Fibroblast of skin of left biceps (primary cell): ENCODE results near the gene NUDT21.
"Not testable (repeated sequence)": the region's sequence is repeated elsewhere in the genome, so short reads cannot be mapped to it uniquely, and the experiment has no call there.

Source experiments
- DNase-seq, 2 experiments: peaks; one replicate each; pipeline ENCODE4 v3.0.0-alpha.2; 2013; ENCODE audit warnings: low read depth in 2 of 2

NUDT21 gene

DNA sequence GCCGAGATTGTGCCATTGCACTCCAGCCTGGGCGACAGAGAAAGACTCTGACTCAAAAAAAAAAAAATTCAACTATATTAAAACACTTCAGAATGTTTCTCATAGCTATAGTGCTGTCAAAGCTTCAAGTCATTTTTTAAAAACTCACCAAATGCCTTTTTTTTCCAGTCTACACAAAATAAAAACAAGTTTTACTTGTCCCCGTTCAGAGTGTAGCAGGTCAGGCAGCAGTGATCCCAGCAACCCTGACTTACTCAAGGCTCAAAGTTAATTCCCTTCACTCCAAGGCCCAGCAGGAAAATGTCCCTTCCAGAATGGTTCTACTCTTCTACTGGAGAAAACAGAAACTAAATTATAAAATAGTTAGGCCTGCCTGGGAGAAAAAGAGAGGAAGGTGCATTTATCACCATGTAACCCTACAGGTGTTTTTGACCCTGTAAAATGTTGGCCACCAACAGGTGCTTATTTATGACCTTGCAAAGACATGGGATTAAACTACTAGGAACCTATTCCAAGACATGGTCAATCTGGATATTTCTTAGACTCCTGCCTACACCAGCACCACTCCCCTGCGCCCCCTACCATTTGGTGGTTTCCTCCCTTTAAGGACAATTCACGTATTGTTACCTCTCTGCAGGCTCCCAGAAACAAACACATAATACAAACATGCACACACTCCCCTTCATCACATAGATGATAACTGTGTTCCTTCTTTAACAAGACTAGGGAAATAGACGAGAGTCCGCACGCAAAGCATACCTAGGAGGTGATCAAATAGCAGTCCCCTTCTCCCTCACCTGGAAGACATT is 31.2 kb downstream of the NUDT21 start:
- no peak for DNase-seq

DNA sequence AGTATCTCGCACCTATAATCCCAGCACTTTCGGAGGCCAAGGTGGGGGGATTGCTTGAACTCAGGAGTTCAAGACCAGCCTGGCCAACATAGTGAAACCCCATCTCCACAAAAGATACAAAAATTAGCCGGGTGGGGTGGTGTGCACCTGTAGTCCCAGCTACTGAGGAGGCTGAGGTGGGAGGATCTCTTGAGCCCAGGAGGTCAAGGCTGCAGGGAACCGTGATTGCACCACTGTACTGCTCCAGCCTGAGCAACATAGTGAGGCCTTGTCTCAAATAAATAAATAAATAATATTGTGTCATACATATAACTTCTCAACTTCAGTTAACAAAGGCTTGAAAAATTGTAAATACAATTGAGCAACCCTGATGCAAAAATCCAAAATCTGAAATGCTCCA is 34.0 kb downstream of the NUDT21 start:
- no peak for DNase-seq

DNA sequence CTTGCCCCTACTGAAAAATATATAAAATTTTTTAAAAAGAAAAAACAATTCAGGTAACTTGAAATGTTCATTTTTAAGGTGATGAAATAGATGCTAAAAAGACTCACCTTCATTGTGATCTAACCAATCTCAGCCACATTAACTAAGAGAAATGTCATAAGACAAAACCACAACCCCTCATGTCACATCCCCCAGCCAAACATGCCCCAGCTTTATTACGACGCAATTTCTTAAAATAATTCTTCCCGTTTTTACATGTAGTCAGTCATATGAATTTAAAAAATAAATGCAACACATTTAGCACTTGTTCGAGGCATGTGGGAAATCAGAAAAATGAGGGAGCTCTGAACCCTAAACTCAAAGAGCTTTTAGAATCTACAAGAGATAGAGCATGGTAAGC is 35.3 kb downstream of the NUDT21 start:
- DNase-seq: no peak

DNA sequence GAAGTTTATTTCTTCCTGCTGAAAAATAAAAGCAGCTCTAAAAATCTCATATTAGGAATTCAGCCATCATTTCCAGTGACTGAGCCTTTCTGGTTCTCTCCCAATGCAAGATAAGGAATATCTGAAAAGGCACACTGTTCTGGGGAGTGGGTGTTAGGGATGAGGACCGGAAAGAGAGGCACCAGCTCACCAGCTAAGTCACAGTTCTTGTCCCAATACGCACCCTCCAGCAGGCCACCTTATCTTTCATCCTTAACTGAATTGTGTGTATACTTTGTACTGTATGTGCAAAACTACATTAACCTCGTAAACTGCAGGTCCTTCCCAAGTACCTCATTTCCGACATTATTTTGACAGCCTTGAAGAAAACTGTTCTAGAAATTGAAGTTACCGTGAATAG is 36.8 kb downstream of the NUDT21 start:
- no peak for DNase-seq

DNA sequence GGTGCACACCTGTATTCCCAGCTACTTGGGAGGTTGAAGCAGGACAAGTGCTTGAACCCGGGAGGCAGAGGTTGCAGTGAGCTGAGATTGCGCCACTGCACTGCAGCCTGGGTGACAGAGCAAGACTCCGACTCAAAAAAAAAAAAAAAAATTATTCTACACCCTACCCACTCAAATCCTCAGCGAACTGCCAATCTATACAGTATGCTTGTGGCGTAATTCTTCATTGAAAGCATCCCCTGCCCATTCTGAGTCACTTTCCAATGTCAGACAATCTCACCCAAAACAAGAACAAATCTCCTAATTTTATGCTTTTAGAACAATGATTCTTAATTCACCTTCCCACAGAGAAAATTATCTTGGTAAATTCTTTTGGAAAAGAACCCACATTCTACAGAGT is 37.8 kb downstream of the NUDT21 start:
- no peak for DNase-seq

DNA sequence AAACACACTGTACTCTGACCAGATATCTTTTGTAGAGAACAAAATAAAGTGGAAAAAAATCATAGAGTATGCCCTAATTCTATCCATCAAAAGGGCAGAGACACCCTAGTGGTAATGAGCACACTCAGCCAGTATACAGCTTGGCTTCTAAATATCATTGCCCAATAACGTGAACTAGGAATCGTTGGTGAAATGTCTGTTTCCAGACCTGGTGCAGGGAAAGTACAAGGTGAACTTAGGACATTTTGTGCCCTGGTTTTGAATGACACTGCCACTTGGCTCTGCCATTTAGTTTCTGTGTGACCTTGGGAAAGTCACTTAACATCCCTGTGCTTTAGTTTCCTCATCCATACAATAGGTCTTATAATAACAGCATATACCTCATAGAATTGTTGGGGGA is 39.5 kb downstream of the NUDT21 start:
- DNase-seq: no peak

DNA sequence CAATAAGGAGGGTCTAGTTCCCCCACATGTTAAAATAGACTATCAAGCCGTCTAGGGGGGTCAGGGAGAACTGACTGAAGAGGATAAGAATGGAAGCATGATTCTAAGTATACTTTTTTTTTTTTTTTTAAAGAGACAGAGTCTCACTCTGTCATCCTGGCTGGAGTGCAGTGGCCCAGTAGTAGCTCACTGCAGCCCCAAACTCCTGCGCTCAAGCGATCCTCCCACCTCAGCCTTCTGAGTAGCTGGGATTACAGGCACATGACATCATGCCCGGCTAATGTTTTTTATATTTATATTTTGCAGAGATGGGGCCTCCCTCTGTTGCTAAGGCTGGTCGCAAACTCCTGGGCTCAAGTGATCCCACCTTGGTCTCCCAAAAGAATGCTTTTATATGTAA is 40.0 kb downstream of the NUDT21 start:
- no peak for DNase-seq

DNA sequence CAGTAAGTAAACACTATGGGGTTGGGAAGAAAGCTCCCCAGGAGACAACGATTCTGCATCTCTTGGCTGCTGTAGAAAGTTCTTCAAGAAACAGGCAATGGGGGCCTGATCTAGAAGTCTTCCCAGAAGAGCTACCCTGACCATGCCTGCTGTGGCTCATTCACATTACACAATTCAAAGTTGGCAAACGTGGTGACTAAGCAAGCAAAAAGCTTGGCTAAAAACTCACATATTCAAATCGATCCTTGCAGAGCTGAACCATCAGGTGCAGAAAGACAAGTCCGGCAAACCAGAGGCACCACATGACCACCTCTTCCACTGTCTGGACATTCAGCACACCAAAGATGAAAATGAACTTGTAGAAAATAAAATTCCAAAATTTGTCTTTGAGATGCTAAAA is 41.9 kb downstream of the NUDT21 start:
- no peak for DNase-seq

DNA sequence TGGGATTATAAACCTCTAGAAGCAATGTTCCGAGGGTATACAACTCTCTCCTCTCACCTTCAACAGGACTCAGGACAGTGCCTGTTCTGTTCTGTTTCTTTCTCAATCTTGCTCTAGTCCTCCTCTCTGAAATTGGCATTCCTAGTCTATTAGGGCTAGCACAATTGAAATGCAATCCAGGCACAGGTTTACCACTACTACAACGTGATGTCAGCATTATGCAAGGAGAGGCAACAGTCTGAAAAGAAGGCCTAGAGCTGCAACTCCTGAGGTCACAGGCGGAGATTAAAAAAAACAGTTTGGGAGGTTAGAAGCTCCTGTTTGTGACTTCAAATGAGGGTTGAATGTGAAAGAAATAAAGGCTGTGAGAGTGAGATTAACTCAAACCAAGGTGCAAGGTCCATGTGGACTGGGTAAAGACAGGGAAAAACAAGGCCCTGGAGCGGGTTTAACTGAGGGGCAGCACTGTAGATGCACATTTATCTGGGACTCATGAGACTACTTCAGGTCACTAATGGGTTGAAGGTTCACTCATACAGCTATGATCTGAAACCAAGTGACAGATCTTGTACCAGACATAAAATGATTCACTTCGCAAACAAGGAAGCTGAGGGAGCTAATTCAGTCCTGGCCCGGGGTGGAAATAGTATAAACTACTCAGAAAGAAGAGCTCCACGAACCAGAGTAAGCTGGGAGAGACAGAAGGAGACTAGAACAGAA is 42.6 kb downstream of the NUDT21 start:
- DNase-seq: no peak

DNA sequence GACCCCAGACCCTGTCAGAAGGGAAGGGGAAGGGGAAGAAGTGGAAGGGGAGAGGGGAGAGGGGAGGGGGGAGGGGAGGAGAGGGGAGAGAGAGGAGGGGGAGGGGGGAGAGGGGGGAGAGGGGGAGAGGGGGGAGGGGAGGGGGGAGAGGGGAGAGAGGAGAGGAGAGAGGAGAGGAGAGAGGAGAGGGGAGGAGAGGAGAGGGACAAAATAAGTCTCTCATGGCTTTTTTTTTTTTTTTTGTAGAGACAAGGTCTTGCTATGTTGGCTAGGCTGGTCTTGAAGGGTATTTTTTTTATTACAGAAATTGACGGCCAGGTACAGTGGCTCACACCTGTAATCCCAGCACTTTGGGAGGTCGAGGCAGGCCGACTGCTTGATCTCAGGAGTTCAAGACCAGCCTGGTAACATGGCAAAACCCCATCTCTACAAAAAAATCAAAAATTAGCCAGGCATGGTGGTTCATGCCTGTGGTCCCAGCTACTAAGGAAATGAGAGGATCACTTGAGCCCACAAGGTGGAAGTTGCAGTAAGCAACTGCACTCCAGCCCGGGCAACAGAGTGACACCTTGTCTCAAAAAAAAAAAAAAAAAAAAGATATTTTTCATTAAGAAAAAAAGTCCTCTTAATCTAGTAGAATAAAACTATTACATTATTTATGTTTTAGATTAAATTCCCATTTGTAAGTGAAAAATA is 45.0 kb downstream of the NUDT21 start:
- no peak for DNase-seq

DNA sequence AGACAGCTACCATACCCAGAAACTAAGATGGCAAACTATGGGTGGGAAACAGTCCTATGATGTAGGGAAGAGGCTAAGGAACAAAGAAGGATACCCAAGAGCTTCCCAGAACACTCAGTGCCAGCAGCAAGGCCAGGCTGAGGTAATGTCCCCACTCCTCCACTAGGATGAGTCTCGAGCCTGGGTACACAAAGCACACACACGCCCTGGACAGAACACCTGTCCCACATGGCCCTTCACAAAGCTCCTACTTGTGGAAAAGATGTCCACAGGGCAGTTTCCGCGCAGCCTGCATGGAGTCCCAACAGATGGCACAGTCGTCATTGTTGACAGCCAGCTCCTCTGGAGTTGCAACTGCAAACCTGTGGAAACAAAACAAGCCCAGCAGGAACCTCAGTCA is 49.6 kb downstream of the NUDT21 start:
- no peak for DNase-seq

DNA sequence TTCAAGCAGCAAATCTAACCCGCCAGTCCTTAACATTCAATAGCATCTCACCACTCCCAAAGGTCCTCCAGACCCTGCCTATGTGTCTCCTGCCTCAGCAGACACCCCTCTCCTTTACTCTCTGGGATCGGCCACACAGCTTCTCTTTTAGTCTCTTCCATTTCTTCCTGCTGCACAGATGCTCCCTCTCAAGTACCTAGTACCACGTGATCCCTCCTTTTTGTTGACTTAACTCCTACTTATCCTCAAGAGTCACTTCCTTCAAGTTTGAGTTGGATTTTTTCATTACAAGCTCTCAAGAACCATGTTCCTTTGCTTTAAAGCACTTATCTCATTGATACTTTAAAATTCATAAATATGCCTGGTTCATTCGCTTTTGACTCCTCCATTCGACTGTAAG is 50.7 kb downstream of the NUDT21 start:
- no peak for DNase-seq

DNA sequence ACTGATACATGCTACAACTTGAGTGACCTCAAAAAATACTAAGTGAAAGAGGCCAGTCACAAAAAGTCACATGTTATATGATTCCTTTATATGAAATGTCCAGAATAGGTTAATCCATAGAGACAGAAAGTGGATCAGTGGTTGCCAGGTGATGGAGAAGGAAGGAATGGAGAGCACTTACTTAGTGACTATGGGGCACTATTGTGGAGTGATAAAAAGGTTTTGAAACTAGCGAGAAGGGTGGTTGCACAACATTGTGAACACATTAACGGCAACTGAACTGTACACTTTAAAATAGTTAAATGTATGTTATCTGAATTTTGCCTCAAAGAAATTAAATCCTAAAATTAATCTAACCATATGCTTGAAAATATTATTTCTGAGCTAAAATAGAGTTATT is 51.6 kb downstream of the NUDT21 start:
- no peak for DNase-seq

DNA sequence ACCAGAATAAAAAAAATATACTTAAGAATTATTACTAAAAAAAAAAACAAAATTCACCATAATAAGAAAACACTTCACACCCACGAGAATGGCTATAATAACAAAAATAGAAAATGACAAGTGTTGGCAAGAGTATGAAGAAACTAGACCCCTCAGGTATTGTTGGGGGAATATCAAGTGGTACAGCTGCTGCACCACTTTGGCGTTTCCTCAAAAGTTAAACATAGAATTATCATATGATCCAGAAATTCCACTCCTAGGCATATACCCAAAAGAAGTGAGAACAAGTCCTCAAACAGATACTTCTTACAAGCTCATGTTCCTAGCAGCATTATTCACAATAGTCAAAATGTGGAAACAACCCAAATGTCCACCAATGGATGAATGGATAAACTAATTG is 52.1 kb downstream of the NUDT21 start:
- no peak for DNase-seq

DNA sequence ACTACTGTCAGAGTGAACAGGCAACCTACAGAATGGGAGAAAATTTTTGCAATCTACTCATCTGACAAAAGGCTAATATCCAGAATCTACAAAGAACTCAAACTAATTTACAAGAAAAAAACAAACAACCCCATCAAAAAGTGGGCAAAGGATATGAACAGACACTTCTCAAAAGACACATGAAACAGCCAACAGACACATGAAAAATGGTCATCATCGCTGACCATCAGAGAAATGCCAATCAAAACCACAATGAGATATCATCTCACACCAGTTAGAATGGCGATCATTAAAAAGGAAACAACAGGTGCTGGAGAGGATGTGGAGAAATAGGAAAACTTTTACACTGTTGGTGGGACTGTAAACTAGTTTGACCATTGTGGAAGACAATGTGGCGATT is 54.4 kb downstream of the NUDT21 start:
- not testable (repeated sequence) for DNase-seq

DNA sequence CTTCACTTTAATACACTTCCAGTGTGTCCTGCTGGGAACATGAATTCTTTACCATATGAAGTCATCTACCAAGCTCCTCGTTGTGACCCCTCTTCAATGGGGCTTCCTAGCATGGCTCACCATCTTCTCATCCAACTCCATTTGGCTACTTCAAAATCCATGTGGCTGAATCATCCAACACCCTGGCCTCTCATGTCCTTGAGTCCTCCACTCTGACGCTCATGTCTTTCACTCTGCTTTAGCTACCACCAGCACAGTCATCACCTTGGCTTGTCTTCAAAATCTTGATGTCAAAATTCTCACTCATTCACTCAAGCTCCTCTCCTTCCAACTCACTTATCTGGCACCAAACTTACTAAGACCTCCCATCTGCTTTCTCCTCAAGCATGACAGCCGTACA is 61.6 kb downstream of the NUDT21 start:
- peak; percentile 87 to 88 for DNase-seq

DNA sequence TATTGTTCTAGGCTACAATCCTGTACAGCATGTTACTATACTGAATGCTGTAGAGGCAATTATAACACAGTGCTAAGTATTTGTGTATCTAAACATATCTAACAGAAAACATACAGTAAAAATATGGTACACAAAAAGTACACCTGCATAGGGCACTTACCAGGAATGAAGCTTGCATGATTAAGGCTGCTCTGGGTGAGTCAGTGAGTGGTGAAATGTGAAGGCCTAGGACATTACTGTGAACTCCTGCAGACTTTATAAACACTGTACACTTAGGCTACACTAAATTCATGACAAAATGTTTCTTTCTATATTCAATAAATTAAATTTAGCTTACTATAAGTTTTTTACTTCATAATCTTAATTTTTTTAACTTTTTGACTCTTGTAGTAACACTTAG is 62.9 kb downstream of the NUDT21 start:
- DNase-seq: no peak

DNA sequence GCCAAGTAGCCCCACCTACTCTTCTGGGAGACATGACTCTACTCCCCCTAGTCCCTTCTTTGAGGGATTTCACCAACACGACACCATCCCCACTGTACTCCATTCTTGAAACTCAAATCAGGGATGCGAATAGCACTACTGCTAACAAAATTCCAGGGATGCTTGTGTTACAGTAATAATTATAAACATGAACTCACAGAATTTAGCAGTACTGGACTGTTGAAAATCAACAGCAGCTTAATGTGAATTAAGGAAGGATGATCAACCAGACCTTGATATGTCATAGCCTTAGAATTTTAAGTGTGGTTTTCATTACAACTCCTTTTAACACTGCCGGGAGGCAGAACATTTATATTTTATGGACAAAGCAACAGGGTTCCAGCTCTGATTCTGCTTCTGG is 63.7 kb downstream of the NUDT21 start:
- DNase-seq: peak; percentile 30 to 53

DNA sequence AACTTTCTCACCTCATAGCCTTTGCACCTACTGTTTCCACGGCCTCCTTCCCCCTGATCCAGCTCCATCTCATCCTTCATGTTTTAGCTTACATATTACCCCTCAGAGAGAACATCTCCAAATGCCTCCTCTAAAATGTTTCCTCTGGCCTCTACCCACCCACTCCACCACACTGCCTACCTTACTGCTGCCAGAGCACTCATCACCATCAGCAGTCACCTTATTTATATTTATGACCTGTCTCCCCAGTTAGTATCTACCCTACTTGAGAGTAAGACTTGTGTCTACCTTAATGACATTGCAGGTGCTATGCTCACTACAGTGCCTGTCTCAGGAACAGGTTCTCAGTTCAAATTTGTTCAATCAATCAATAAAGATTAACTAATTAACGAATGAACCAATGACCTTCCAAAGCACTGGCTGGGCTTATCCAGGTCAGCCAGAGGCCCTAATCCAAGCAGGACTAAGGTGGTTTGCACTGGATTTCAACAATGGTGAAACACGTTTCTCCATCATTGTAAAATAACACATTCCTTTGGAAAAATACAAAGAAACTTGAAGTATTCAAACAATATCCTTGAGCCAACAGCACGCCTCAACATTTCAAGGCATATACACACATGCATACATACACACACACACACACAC is 66.9 kb downstream of the NUDT21 start:
- no peak for DNase-seq

DNA sequence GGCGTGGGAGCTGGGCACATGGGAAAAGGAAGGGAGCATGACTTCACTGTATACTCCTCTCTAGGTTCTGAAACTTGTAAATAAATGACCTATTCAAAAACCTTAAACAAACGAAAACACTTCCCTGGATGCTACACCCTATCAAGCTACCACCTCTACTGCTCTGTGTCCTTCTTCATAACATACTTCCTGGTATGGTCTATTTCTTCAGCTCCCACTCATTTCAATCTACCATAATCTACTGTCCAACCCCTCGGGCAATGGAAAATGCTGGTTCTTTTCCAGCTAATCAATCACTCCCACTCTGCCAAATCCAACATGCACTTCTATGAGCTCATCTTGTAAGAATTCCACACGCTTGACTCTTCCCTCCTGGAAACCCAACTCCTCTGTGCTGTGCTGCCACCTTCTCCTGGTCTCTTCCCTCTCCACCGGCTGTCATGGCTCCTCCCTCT is 68.2 kb downstream of the NUDT21 start:
- DNase-seq: peak in 1 of 2 experiments; percentile 12

DNA sequence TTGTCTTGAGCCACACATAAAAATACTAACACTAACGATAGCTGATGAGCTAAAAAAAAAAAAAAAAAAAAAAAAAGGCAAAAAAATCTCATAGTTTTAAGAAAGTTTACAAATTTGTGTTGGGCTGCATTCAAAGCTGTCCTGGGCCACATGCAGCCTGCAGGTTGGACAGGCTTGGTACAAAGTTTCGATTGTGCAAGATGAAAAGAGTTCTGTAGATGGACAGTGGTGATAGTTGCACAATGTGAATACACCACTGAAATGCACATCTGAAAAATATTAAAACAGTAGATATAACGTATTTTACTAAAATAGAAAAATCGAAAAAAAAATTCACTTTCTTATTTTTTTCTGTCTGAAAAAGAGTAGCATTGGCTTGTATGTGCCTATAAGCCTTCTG is 68.7 kb downstream of the NUDT21 start:
- no peak for DNase-seq

DNA sequence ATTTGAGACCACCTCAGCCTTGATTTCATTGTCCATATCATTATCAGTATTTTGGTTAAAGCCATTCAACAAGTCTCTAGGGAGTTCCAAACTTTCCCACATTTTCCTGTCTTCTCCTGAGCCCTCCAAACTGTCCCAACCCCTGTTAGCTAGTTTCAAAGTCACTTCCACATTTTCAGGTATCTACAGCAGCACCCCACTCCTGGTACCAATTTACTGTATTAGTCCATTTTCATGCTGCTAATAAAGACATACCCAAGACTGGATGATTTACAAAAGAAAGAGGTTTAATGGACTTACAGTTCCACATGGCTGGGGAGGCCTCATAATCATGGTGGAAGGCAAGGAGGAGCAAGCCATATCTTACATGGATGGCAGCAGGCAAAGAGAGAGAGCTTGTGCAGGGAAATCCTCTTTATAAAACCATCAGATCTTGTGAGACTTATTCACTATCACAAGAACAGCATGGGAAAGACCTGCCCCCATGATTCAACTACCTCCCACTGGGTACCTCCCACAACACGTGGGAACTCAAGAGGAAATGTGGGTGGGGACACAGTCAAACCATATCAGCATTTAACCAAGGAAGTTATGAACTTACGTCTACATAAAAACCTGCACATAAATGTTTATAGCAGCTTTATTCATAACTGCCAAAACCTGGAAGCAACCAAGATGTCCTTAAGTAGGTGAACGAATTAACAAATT is 70.2 kb downstream of the NUDT21 start:
- DNase-seq: not testable (repeated sequence)
